ENCODE measurements around the gene ZNF141. TPM values are rescaled to one million over a fixed set of nuclear protein-coding genes. Genes with fewer than 3 reads are reported as not detected.

ZNF141 gene
- total RNA-seq, 1 experiment from 2014 or later, result 0.17 TPM

GRCh38 chr4:337932-338758, 531 bp downstream of the ZNF141 start:
- Histone ChIP-seq H3K27ac (ENCODE audit: low read depth, low read length) (no peak overlapping the region), H3K9ac (ENCODE audit: low read length) (no peak overlapping the region), H3K9me2 (ENCODE audit: insufficient read depth) (no peaks in the 10 kb centered on the region), H4K20me1 (ENCODE audit: insufficient read depth) (no peaks in the 10 kb centered on the region), H3K4me3 (replicated peaks in 1 of 2; ENCODE audit: low read depth in 1 of 2, low read length in 2 of 2) (no peak overlapping the region), H3K27me3 (ENCODE audit: insufficient read depth, low read length) (no peaks in the 10 kb centered on the region), H3K9me3 (ENCODE audit: control insufficient read depth in 1 of 2, insufficient read depth in 1 of 2, low read depth in 1 of 2, low read length in 2 of 2) (peaks cover 0 to 7% of the 10 kb centered on the region in 2 experiments; a peak in 2 of 4 replicates), H3K4me1 (ENCODE audit: control insufficient read depth in 1 of 2, insufficient read depth in 2 of 2, low read length in 2 of 2) (no peaks in the 10 kb centered on the region), H2AFZ (ENCODE audit: low read depth, low read length, poor library complexity, severe bottlenecking) (no peak overlapping the region), H3K36me3 (ENCODE audit: control insufficient read depth in 1 of 2, insufficient read depth in 2 of 2, low read length in 2 of 2) (no peaks in the 10 kb centered on the region), H3K79me2 (ENCODE audit: insufficient read depth, low read length) (no peaks in the 10 kb centered on the region), H3K4me2 (ENCODE audit: low read length) (no peak overlapping the region)
- intact Hi-C loops (cut with micrococcal nuclease), result no loop called here
- TF ChIP-seq CTCF (IDR thresholded peaks at IDR 0.05 in 2 of 3, conservative IDR thresholded peaks at IDR 0.05 in 1 of 3; ENCODE audit: borderline replicate concordance in 1 of 3, insufficient read depth in 1 of 3, low read depth in 2 of 3, low read length in 2 of 3), result no peak
- no peak for TF ChIP-seq MAX (IDR thresholded peaks at IDR 0.05)
- TF ChIP-seq POLR2A (IDR thresholded peaks at IDR 0.05; ENCODE audit: borderline replicate concordance, extremely low read depth, insufficient read depth, insufficient read length), result no peak
- no peak for TF ChIP-seq JUND (IDR thresholded peaks at IDR 0.05)
- no peak for TF ChIP-seq ATF3 (IDR thresholded peaks at IDR 0.05)
- no peak for TF ChIP-seq SRF (IDR thresholded peaks at IDR 0.05; ENCODE audit: low read depth)
- no peak for TF ChIP-seq SIN3A (IDR thresholded peaks at IDR 0.05; ENCODE audit: low read depth)
- TF ChIP-seq EGR1 (IDR thresholded peaks at IDR 0.05; ENCODE audit: low read depth), result no peak
- no peak for TF ChIP-seq FOSL1 (IDR thresholded peaks at IDR 0.05; ENCODE audit: low read depth)
- TF ChIP-seq EZH2 (IDR thresholded peaks at IDR 0.05), result no peak
- TF ChIP-seq ZFX (IDR thresholded peaks at IDR 0.05), result no peak
- TF ChIP-seq YY1 (IDR thresholded peaks at IDR 0.05; ENCODE audit: extremely low read depth, insufficient replicate concordance, low read depth, low read length), result no peak
- no peak for TF ChIP-seq EZH2phosphoT487 (IDR thresholded peaks at IDR 0.05; ENCODE audit: borderline replicate concordance)
- no peak for TF ChIP-seq ZNF274 (IDR thresholded peaks at IDR 0.05; ENCODE audit: low read depth, low read length)
- TF ChIP-seq ZBTB33 (IDR thresholded peaks at IDR 0.05; ENCODE audit: extremely low read depth, insufficient replicate concordance, low read length), result no peak
- TF ChIP-seq REST (IDR thresholded peaks at IDR 0.05; ENCODE audit: low read depth), result no peak
- TF ChIP-seq TCF7L2 (IDR thresholded peaks at IDR 0.05; ENCODE audit: borderline replicate concordance, extremely low read depth, insufficient read depth, insufficient read length), result no peak
- no peak for TF ChIP-seq POLR2AphosphoS5 (IDR thresholded peaks at IDR 0.05; ENCODE audit: low read depth, low read length)
- TF ChIP-seq CBX3 (IDR thresholded peaks at IDR 0.05; ENCODE audit: low read depth), result no peak
- POLR2A ChIA-PET, result no interaction called here
- no TSS peak for BruUV-seq (replicated peaks)
- CTCF ChIA-PET, result no interaction called here
- ATAC-seq, result no peak
- RAD21 ChIA-PET (ENCODE audit: low non-redundant PET in 1 of 2, low total read pairs in 2 of 2, uncharacterized antibody in 2 of 2, unreplicated experiment in 2 of 2), result no interaction called here
- no peak for DNase-seq (ENCODE audit: low read depth, low spot score)
